Superior temporal gyrus (tissue), 1 donor: Measurements from ENCODE around the gene SCD5.

Source experiments
- DNase-seq: peaks from one replicate; pipeline ENCODE4 v3.0.0-alpha.2; 2016; ENCODE audit errors: extremely low spot score

SCD5 gene

DNA sequence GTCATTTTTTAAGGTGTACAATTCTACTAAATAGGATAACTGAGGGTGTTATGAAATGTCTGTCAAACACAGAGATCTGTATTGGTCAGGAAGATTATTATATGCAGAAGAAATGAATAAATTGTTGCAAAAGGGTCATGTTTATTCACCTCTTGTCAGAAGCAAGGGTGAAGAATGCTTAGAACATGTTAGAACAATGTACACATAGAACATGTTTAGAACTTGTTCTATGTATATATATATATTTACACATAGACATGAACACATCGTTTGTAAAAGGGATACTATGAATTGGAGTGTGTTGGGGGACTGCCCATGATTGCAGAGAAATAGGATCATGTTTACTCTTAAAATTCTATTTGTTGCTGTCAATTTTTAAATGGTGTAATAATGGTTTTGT lies 208.8 kb downstream of the SCD5 start:
- DNase-seq, result no peak

DNA sequence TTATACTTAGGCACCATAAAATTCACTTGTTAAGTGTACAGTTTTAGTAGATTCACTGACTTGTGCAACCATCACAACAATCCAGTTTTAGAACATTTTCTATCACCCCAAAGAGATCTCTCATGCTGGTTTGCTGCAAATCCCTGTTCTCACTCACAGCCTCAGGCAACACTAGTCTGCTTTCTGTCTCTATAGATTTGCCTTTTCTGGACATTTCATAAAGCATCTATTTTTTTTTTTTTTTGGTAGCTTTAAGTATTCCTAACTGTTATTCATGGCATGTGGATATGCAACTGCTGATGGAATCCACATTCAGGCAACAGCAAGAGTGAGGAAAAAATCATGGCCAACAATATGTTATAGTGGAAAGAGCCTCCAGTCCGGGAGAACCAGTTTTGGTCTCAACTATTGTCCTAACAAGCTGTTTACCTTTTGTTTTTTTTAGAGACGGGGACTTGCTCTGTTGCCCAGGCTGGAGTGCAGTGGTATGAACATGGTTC lies 209.8 kb downstream of the SCD5 start:
- DNase-seq, result no peak

DNA sequence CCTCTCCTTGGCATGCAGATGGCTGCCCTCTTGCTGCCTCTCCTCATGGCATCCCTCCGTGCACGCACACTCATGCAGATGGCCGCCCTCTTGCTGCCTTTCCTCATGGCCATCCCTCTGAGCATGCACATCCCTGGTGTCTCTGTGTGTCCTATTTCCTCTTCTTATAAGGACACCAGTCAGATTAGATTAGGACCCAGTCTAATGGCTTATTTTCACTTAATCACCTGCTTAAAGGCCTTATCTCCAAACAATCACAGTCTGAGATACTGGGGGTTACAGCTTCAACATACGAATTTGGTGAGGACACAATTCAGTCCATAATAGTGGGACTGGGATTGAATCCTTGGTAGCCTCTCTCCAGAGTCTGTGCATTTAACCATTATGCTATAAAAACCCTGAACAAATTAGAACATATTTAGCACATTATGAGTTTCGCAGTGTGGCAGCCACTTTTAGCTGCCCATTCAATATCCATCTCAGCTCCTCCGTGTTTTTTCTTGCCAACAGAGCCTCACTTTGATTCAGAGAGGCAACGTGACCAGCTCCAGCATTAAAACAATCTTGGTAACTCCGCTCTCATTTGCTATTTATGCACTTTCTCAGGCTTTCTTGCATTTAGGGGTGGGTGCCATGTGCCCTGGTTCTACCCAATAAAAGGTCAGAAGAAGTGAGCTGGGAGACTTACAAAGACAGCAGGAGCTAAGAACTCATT lies 210.6 kb downstream of the SCD5 start:
- DNase-seq, result no peak

- DNase-seq, result no peak
These were observed 212.7 kb downstream of the SCD5 start for GRCh38 chr4:82585690-82586435.

DNA sequence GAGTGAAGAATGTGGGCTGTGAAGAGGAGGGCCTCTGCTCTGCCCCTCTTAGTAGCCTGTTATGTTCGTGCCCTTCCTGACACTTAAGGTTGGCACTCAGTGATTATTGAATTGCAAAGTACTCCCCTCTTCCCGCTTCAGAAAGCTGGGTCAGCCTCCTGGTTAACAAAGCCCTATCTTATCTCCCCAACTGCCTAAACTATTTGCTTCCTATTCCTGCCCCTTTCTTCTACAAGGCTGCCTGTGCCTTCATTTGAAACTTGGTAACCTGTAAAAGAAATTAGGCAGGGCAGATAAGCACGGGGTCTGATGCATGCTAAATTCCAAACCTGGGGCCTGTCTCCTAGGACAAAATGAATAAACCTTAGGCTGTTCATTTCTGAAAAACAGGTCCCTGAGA lies 213.7 kb downstream of the SCD5 start:
- DNase-seq, result no peak

- no peak for DNase-seq
These were observed 214.6 kb downstream of the SCD5 start for GRCh38 chr4:82583897-82584587.

DNA sequence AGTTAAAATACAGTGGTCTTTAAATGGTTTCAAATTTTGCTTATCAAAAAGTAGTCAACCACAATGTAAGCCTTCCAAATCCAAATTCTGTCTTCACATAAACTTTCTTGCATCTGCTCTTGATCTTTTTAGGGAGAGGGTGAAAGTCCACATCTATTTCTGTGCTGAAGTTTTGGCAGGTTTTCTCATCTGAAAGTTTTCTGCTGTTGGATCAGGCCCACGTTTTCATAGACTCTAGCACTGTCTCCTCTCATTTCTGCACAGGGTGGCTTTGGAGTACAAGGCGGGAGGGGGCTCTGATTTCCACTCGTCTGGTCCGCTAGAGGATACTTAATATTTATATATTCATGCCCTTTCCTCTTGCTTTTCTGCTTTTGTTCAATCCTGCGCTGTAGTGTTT lies 218.7 kb downstream of the SCD5 start:
- DNase-seq, result no peak
